Erythroblast (primary cell): ENCODE data around the gene KCNK17.

Source experiments
- GATA1 ChIP-seq: IDR thresholded peaks from 2 replicates; pipeline ENCODE4 v1.6.1; 2011; ENCODE audit warnings: low read depth, mild to moderate bottlenecking, control low read depth, low read length, moderate library complexity
- POLR2A ChIP-seq: IDR thresholded peaks from 2 replicates; pipeline ENCODE4 v1.6.1; 2011; ENCODE audit warnings: mild to moderate bottlenecking, low read length

GRCh38 chr6:39296745-39297640, 17.2 kb downstream of the KCNK17 start:
- no peak for TF ChIP-seq POLR2A
- no peak for TF ChIP-seq GATA1
